Measurements from ENCODE around the gene FAM53B. TPM values are rescaled to one million over a fixed set of nuclear protein-coding genes. Genes with fewer than 3 reads are reported as not detected.

The FAM53B gene
- total RNA-seq, 2 experiments from 2014 or later, result 56.6 to 58.5 TPM

DNA sequence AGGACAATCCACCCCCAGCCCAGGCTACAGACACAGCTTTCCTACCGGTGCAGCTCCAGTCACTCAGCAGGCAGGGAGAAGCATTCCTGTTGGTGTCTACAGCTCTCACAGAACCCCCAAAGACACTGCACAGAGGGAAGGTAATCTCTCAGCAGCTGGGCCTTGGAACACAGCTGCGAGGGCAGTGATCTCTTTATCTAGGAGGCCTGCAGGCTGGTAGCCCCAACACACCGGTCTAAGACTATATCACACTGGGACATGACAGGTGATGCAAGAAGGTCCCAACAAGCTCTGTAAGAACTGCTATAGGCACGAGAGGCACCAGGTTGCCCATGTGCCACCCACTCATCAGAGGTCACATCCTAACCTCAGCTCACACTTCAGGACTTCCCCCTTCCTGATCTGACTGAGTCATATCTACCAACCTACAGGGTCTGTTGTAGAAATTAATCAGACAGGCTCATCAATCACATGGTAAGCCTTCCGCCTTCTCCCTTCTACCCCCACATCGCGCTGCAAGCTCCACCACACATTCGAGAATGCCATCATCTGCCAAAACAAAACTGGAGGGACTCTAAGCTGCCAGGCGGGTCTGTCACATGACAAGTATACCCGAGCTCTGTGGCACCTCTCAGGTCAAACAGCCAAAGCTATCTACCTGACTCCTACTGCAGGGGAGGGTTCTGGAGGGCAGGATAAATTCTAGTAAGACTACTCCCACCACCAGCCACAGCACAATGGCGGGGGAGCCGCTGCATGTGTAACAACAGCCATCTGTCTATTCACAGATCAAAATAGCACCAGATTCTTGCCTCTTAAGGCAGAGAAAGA is 26.1 kb downstream of the FAM53B start:
- BruUV-seq (replicated peaks), result no TSS peak
- H2AFZ ChIP-seq (ENCODE audit: low read length), result no peak overlapping the region
- peaks cover 94% of the 10 kb centered on the region for H3K79me2 ChIP-seq (ENCODE audit: insufficient read depth, low read depth, low read length)
- no peaks in the 10 kb centered on the region for H3K9me3 ChIP-seq (ENCODE audit: low read length)
- TF ChIP-seq, protein P1, sequence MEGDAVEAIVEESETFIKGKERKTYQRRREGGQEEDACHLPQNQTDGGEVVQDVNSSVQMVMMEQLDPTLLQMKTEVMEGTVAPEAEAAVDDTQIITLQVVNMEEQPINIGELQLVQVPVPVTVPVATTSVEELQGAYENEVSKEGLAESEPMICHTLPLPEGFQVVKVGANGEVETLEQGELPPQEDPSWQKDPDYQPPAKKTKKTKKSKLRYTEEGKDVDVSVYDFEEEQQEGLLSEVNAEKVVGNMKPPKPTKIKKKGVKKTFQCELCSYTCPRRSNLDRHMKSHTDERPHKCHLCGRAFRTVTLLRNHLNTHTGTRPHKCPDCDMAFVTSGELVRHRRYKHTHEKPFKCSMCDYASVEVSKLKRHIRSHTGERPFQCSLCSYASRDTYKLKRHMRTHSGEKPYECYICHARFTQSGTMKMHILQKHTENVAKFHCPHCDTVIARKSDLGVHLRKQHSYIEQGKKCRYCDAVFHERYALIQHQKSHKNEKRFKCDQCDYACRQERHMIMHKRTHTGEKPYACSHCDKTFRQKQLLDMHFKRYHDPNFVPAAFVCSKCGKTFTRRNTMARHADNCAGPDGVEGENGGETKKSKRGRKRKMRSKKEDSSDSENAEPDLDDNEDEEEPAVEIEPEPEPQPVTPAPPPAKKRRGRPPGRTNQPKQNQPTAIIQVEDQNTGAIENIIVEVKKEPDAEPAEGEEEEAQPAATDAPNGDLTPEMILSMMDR (conservative IDR thresholded peaks at IDR 0.05; ENCODE audit: low read length), result no peak
- no peak for TF ChIP-seq EZH2phosphoT487 (IDR thresholded peaks at IDR 0.05; ENCODE audit: borderline replicate concordance, low read depth, low read length)
- no peaks in the 10 kb centered on the region for H3K9me2 ChIP-seq (ENCODE audit: insufficient read depth, low read length)
- peak overlapping the region; percentile 75 for H3K4me2 ChIP-seq (ENCODE audit: low read length)
- POLR2A ChIA-PET, result interaction anchor here (0.6 to 4.9 kb wide), 17 partner anchors 8 to 253 kb away, joined by 3 to 50 read pairs (median 4); no protein-coding TSS in a partner anchor
- CTCF ChIA-PET (ENCODE audit: unreplicated experiment), result interaction anchor here (0.6 to 1.8 kb wide), 10 partner anchors 9 to 182 kb away, joined by 3 to 11 read pairs (median 5); no protein-coding TSS in a partner anchor
- peak overlapping the region; percentile 66 for H3K27ac ChIP-seq (ENCODE audit: low read depth, low read length, poor library complexity, severe bottlenecking)
- intact Hi-C loops (cut with micrococcal nuclease; ENCODE audit: unreplicated experiment), result no loop called here
- peaks cover 16% of the 10 kb centered on the region; the same call in 1 of the 2 replicates for H4K20me1 ChIP-seq (ENCODE audit: insufficient read depth, low read length)
- H3K4me1 ChIP-seq (ENCODE audit: insufficient read depth, low read length, poor library complexity, severe bottlenecking), result peaks cover 64% of the 10 kb centered on the region
- H3K4me3 ChIP-seq (ENCODE audit: low read depth, low read length, poor library complexity, severe bottlenecking), result no peak overlapping the region
- DNase-seq (ENCODE audit: low spot score), result no peak
- H3K36me3 ChIP-seq (ENCODE audit: insufficient read depth, low read length), result peaks cover 70% of the 10 kb centered on the region

DNA sequence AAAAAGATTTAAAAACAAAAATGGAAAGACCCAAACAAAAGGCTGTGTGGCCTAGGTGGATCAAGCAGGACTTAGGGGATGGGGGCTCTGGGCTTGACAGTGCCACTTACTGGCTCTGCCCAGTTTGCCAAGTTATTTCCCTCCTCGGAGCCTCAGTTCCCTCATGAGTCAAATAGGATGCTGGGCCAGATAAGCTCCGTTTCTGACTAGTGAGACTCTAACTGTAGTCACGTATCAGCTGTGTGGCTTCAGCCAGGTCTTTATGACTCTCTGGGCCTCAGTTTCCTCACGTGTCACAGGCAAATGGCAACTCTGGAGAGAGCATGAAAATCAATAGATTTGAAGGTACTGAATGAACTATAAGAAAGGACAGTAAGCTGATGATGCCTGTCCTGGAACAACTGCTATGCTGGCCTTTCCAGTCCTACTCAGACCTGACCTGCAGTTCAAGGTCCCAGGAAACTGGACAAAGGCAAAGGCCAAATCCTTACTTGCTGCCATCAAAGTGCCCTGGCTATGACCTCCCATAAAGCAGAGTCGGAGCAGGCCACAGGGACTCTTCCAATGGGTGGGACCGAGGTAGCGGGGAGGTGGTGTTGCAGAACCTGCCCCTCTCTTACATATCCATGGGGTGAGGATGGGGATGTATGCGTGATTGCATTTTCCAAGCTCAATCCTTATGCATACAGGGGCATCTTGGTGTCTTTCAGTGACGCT is 27.0 kb downstream of the FAM53B start:
- no peak overlapping the region for H3K4me2 ChIP-seq (ENCODE audit: low read length)
- no peaks in the 10 kb centered on the region for H3K9me3 ChIP-seq (ENCODE audit: low read length)
- peaks cover 11% of the 10 kb centered on the region; the same call in 1 of the 2 replicates for H4K20me1 ChIP-seq (ENCODE audit: insufficient read depth, low read length)
- H3K9me2 ChIP-seq (ENCODE audit: insufficient read depth, low read length), result no peaks in the 10 kb centered on the region
- H3K4me1 ChIP-seq (ENCODE audit: insufficient read depth, low read length, poor library complexity, severe bottlenecking), result peaks cover 57% of the 10 kb centered on the region
- TF ChIP-seq EZH2phosphoT487 (IDR thresholded peaks at IDR 0.05; ENCODE audit: borderline replicate concordance, low read depth, low read length), result no peak
- TF ChIP-seq, protein P1 (conservative IDR thresholded peaks at IDR 0.05; ENCODE audit: low read length), result no peak
- no TSS peak for BruUV-seq (replicated peaks)
- H3K4me3 ChIP-seq (ENCODE audit: low read depth, low read length, poor library complexity, severe bottlenecking), result no peak overlapping the region
- H2AFZ ChIP-seq (ENCODE audit: low read length), result no peak overlapping the region
- no peak overlapping the region for H3K27ac ChIP-seq (ENCODE audit: low read depth, low read length, poor library complexity, severe bottlenecking)
- H3K79me2 ChIP-seq (ENCODE audit: insufficient read depth, low read depth, low read length), result peaks cover 94% of the 10 kb centered on the region
- intact Hi-C loops (cut with micrococcal nuclease; ENCODE audit: unreplicated experiment), result no loop called here
- ChIA-PET POLR2A (interaction anchor here (0.7 to 4.9 kb wide), 7 partner anchors 9 to 29 kb away, joined by 3 to 50 read pairs (median 4); no protein-coding TSS in a partner anchor), CTCF (ENCODE audit: unreplicated experiment) (interaction anchor here (1.1 to 1.7 kb wide), 3 partner anchors 8 to 26 kb away, joined by 3 to 5 read pairs (median 3); no protein-coding TSS in a partner anchor)
- H3K36me3 ChIP-seq (ENCODE audit: insufficient read depth, low read length), result peaks cover 65% of the 10 kb centered on the region
- no peak for DNase-seq (ENCODE audit: low spot score)
